ENCODE results near the gene ABCC1. TPM values are rescaled to one million over a fixed set of nuclear protein-coding genes. Genes with fewer than 3 reads are reported as not detected.

The ABCC1 gene
- polyA plus RNA-seq, 1 donor (not counting 4 experiments of a cell fraction or from before 2014, with no cell fraction given), result 19.4 TPM

DNA sequence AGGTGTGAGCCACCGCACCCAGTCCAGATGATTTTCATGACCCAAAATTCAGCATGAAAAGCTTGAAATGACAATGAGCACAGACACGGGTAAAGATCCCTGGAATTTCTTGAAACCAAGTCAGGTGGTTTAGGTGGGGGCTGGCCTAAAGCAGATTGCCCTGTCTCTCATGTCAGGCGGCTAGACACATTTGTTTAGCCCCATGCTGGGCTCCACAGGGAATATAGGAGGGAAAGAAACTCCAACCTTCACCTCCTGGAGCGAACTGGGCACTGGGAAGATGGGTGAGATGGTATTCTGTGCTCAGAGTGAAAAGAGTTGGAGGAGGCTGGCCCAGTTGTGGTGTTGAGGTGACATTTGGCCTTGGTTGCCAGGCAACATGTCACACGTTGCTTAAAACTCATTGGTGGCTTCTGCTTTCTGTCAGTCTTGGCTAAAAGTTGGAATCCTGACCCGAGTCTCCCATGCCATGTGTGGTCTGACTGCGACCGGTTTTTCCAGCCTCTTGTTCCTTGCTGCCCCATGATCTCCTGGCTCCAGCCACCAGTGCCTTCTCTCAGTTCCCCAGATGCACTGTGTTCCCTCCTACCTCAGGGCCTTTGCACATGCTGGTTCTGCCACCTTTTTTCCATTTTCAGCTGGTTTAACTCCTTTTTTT lies 160.2 kb downstream of the ABCC1 start:
- H3K36me3 ChIP-seq (ENCODE audit: control insufficient read depth in 2 of 2, extremely low read depth in 1 of 2, insufficient read depth in 2 of 2, low read length in 2 of 2), result peaks cover 23 to 35% of the 10 kb centered on the region in 2 experiments
- no peak for FAIRE-seq
- H3K4me3 ChIP-seq (ENCODE audit: control insufficient read depth in 2 of 3, extremely low read depth in 1 of 3, insufficient read depth in 2 of 3, low read depth in 1 of 3, low read length in 3 of 3), result no peak overlapping the region
- H3K4me1 ChIP-seq (ENCODE audit: control insufficient read depth, extremely low read depth, insufficient read depth, low read length), result no peaks in the 10 kb centered on the region
- H3K79me2 ChIP-seq (ENCODE audit: control insufficient read depth, insufficient read depth, low read length), result no peaks in the 10 kb centered on the region
- H4K20me1 ChIP-seq (ENCODE audit: control insufficient read depth, extremely low read depth, insufficient read depth, low read length), result peaks cover 2% of the 10 kb centered on the region
- no peak for TF ChIP-seq EZH2 (IDR thresholded peaks at IDR 0.05; ENCODE audit: low read length)
- TF ChIP-seq, protein P1, sequence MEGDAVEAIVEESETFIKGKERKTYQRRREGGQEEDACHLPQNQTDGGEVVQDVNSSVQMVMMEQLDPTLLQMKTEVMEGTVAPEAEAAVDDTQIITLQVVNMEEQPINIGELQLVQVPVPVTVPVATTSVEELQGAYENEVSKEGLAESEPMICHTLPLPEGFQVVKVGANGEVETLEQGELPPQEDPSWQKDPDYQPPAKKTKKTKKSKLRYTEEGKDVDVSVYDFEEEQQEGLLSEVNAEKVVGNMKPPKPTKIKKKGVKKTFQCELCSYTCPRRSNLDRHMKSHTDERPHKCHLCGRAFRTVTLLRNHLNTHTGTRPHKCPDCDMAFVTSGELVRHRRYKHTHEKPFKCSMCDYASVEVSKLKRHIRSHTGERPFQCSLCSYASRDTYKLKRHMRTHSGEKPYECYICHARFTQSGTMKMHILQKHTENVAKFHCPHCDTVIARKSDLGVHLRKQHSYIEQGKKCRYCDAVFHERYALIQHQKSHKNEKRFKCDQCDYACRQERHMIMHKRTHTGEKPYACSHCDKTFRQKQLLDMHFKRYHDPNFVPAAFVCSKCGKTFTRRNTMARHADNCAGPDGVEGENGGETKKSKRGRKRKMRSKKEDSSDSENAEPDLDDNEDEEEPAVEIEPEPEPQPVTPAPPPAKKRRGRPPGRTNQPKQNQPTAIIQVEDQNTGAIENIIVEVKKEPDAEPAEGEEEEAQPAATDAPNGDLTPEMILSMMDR (optimal IDR thresholded peaks at IDR 0.05 in 1 of 3, IDR thresholded peaks at IDR 0.05 in 1 of 3, conservative IDR thresholded peaks at IDR 0.05 in 1 of 3; ENCODE audit: extremely low read depth in 1 of 3, insufficient read depth in 2 of 3, low read length in 3 of 3), result no peak
- H3K9me1 ChIP-seq (ENCODE audit: control insufficient read depth, extremely low read depth, insufficient read depth, low read length), result no peaks in the 10 kb centered on the region
- no peak overlapping the region for H3K9ac ChIP-seq (ENCODE audit: control insufficient read depth, extremely low read depth, insufficient read depth, low read length)
- DNase-seq (ENCODE audit: low read depth, low spot score), result no peak
- H3K27ac ChIP-seq (ENCODE audit: control insufficient read depth, insufficient read depth, low read length), result no peak overlapping the region
- dilution Hi-C loops (cut with MboI; ENCODE audit: extremely low pct_ligation_motif_present, low sequenced_read_pairs), result no loop called here
- no peak overlapping the region for H2AFZ ChIP-seq (ENCODE audit: control insufficient read depth, low read length)
- no peaks in the 10 kb centered on the region for H3K27me3 ChIP-seq (ENCODE audit: control insufficient read depth, extremely low read depth, insufficient read depth, low read length)
- no peaks in the 10 kb centered on the region for H3K9me3 ChIP-seq (ENCODE audit: control insufficient read depth, low read depth, low read length)
- no peak overlapping the region for H3K4me2 ChIP-seq (ENCODE audit: control insufficient read depth, extremely low read depth, insufficient read depth, low read depth, low read length)

DNA sequence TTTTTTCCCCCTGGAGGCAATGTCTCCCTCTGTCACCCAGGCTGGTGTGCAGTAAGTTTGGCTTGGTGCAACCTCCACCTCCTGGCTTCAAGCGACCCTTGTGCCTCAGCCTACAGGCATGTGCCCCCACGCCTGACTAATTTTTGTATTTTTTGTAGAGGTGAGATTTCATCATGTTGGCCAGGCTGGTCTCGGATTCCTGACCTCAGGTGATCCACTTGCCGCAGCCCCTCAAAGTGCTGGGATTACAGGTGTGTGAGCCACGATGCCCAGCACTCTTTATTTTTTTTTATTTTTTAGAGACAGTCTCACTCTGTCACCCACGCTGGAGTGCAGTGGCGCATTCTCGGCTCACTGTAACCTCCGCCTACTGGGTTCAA lies 160.7 kb downstream of the ABCC1 start:
- TF ChIP-seq, protein P1 (optimal IDR thresholded peaks at IDR 0.05 in 1 of 3, IDR thresholded peaks at IDR 0.05 in 1 of 3, conservative IDR thresholded peaks at IDR 0.05 in 1 of 3; ENCODE audit: extremely low read depth in 1 of 3, insufficient read depth in 2 of 3, low read length in 3 of 3), result no peak
- no peak for TF ChIP-seq EZH2 (IDR thresholded peaks at IDR 0.05; ENCODE audit: low read length)
- no peak for DNase-seq (ENCODE audit: low read depth, low spot score)
- H3K79me2 ChIP-seq (ENCODE audit: control insufficient read depth, insufficient read depth, low read length), result no peaks in the 10 kb centered on the region
- H3K4me3 ChIP-seq (ENCODE audit: control insufficient read depth in 2 of 3, extremely low read depth in 1 of 3, insufficient read depth in 2 of 3, low read depth in 1 of 3, low read length in 3 of 3), result no peak overlapping the region
- no peak overlapping the region for H3K9ac ChIP-seq (ENCODE audit: control insufficient read depth, extremely low read depth, insufficient read depth, low read length)
- H4K20me1 ChIP-seq (ENCODE audit: control insufficient read depth, extremely low read depth, insufficient read depth, low read length), result peaks cover 2% of the 10 kb centered on the region
- H3K9me1 ChIP-seq (ENCODE audit: control insufficient read depth, extremely low read depth, insufficient read depth, low read length), result no peaks in the 10 kb centered on the region
- peaks cover 21 to 39% of the 10 kb centered on the region in 2 experiments for H3K36me3 ChIP-seq (ENCODE audit: control insufficient read depth in 2 of 2, extremely low read depth in 1 of 2, insufficient read depth in 2 of 2, low read length in 2 of 2)
- H3K4me2 ChIP-seq (ENCODE audit: control insufficient read depth, extremely low read depth, insufficient read depth, low read depth, low read length), result no peak overlapping the region
- no peak overlapping the region for H3K27ac ChIP-seq (ENCODE audit: control insufficient read depth, insufficient read depth, low read length)
- H3K27me3 ChIP-seq (ENCODE audit: control insufficient read depth, extremely low read depth, insufficient read depth, low read length), result no peaks in the 10 kb centered on the region
- dilution Hi-C loops (cut with MboI; ENCODE audit: extremely low pct_ligation_motif_present, low sequenced_read_pairs), result no loop called here
- H3K4me1 ChIP-seq (ENCODE audit: control insufficient read depth, extremely low read depth, insufficient read depth, low read length), result no peaks in the 10 kb centered on the region
- no peaks in the 10 kb centered on the region for H3K9me3 ChIP-seq (ENCODE audit: control insufficient read depth, low read depth, low read length)
- H2AFZ ChIP-seq (ENCODE audit: control insufficient read depth, low read length), result no peak overlapping the region
- FAIRE-seq, result no peak
